ENCODE measurements around the gene OR51B2. TPM values are rescaled to one million over a fixed set of nuclear protein-coding genes. Genes with fewer than 3 reads are reported as not detected.

OR51B2 gene
- total and polyA plus RNA-seq, 7 donors = 0.66 to 1.1 TPM; not detected in 5

- intact Hi-C loops (cut with DNase I) = no loop called here
- TF ChIP-seq, protein P1, sequence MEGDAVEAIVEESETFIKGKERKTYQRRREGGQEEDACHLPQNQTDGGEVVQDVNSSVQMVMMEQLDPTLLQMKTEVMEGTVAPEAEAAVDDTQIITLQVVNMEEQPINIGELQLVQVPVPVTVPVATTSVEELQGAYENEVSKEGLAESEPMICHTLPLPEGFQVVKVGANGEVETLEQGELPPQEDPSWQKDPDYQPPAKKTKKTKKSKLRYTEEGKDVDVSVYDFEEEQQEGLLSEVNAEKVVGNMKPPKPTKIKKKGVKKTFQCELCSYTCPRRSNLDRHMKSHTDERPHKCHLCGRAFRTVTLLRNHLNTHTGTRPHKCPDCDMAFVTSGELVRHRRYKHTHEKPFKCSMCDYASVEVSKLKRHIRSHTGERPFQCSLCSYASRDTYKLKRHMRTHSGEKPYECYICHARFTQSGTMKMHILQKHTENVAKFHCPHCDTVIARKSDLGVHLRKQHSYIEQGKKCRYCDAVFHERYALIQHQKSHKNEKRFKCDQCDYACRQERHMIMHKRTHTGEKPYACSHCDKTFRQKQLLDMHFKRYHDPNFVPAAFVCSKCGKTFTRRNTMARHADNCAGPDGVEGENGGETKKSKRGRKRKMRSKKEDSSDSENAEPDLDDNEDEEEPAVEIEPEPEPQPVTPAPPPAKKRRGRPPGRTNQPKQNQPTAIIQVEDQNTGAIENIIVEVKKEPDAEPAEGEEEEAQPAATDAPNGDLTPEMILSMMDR (IDR thresholded peaks at IDR 0.05) = no peak
- TF ChIP-seq EP300 (IDR thresholded peaks at IDR 0.05) (no peak), POLR2A (IDR thresholded peaks at IDR 0.05) (no peak), POLR2AphosphoS5 (IDR thresholded peaks at IDR 0.05) (no peak)
- no peaks in the 10 kb centered on the region for H3K4me1 ChIP-seq
- WGBS, 2 donors = 65 to 78% methylated on average over 7 of the region's 7 CpGs
- no peaks in the 10 kb centered on the region for H3K27me3 ChIP-seq
- H3K27ac ChIP-seq = no peak overlapping the region
- H3K36me3 ChIP-seq = no peaks in the 10 kb centered on the region
- no peak for DNase-seq
- no peak overlapping the region for H3K4me3 ChIP-seq
- no peaks in the 10 kb centered on the region for H3K9me3 ChIP-seq
These were observed 35.8 kb downstream of the OR51B2 start for GRCh38 chr11:5288108-5288905.

- intact Hi-C loops (cut with DNase I) = no loop called here
- 65 to 73% methylated on average over 3 of the region's 3 CpGs for WGBS, 2 donors
- Histone ChIP-seq H3K9me3 (no peaks in the 10 kb centered on the region), H3K36me3 (no peaks in the 10 kb centered on the region), H3K4me3 (no peak overlapping the region), H3K27ac (no peak overlapping the region), H3K27me3 (no peaks in the 10 kb centered on the region), H3K4me1 (no peaks in the 10 kb centered on the region)
- TF ChIP-seq POLR2A (IDR thresholded peaks at IDR 0.05) = no peak
- no peak for DNase-seq
These were observed 37.2 kb downstream of the OR51B2 start for GRCh38 chr11:5286901-5287300.

DNA sequence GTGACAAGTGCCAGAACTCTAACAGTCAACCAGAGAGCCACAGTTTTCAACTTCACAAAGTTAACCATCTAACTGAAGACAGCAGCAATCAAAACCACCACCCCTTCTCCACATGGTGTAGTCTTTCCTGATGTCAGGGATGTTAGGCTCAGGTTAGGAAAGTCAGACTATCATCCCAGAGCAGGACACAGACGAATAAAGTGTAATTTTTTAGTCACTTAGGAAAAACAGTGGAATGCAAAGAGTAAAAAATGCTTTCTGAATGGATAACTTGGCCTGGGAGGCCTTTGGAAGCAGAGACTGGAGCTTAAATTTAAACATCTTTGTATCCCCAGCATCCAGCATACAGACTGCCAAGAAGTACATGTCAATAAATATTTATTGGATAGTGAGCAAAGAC, 37.7 kb downstream of the OR51B2 start:
- no peaks in the 10 kb centered on the region for H3K4me1 ChIP-seq
- WGBS, 2 donors = 11 to 18% methylated on average over 1 of the region's 1 CpG
- H3K36me3 ChIP-seq = no peaks in the 10 kb centered on the region
- TF ChIP-seq EP300 (IDR thresholded peaks at IDR 0.05) (no peak), POLR2AphosphoS5 (IDR thresholded peaks at IDR 0.05) (no peak), POLR2A (IDR thresholded peaks at IDR 0.05) (no peak)
- TF ChIP-seq, protein P1 (IDR thresholded peaks at IDR 0.05) = no peak
- no peaks in the 10 kb centered on the region for H3K9me3 ChIP-seq
- H3K27me3 ChIP-seq = no peaks in the 10 kb centered on the region
- no peak overlapping the region for H3K27ac ChIP-seq
- DNase-seq = no peak
- H3K4me3 ChIP-seq = no peak overlapping the region
- intact Hi-C loops (cut with DNase I) = no loop called here

GRCh38 chr11:5285703-5286340, 38.3 kb downstream of the OR51B2 start:
- TF ChIP-seq POLR2A (IDR thresholded peaks at IDR 0.05) (no peak), EP300 (IDR thresholded peaks at IDR 0.05) (no peak), POLR2AphosphoS5 (IDR thresholded peaks at IDR 0.05) (no peak)
- TF ChIP-seq, protein P1 (IDR thresholded peaks at IDR 0.05) = no peak
- WGBS, 2 donors = 85 to 89% methylated on average over 4 of the region's 4 CpGs
- DNase-seq = no peak
- no peaks in the 10 kb centered on the region for H3K27me3 ChIP-seq
- H3K4me1 ChIP-seq = peaks cover 0 to 4% (median 0%) of the 10 kb centered on the region in 4 donors
- no peak overlapping the region for H3K4me3 ChIP-seq
- intact Hi-C loops (cut with DNase I) = no loop called here
- H3K9me3 ChIP-seq = no peaks in the 10 kb centered on the region
- H3K36me3 ChIP-seq = no peaks in the 10 kb centered on the region
- no peak overlapping the region for H3K27ac ChIP-seq

DNA sequence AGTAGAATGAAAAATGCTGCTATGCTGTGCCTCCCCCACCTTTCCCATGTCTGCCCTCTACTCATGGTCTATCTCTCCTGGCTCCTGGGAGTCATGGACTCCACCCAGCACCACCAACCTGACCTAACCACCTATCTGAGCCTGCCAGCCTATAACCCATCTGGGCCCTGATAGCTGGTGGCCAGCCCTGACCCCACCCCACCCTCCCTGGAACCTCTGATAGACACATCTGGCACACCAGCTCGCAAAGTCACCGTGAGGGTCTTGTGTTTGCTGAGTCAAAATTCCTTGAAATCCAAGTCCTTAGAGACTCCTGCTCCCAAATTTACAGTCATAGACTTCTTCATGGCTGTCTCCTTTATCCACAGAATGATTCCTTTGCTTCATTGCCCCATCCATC, 39.5 kb downstream of the OR51B2 start:
- no peak for DNase-seq
- no peaks in the 10 kb centered on the region for H3K36me3 ChIP-seq
- peaks cover 0 to 7% (median 0%) of the 10 kb centered on the region in 4 donors for H3K4me1 ChIP-seq
- H3K27me3 ChIP-seq = no peaks in the 10 kb centered on the region
- H3K4me3 ChIP-seq = no peak overlapping the region
- intact Hi-C loops (cut with DNase I) = no loop called here
- WGBS, 2 donors = 75 to 76% methylated on average over 2 of the region's 2 CpGs
- TF ChIP-seq, protein P1 (IDR thresholded peaks at IDR 0.05) = no peak
- H3K9me3 ChIP-seq = no peaks in the 10 kb centered on the region
- H3K27ac ChIP-seq = no peak overlapping the region

Measured in sigmoid colon (tissue), 7 donors.